ENCODE measurements around the gene LRRC1. TPM values are rescaled to one million over a fixed set of nuclear protein-coding genes. Genes with fewer than 3 reads are reported as not detected.
"Not testable (repeated sequence)": the region's sequence is repeated elsewhere in the genome, so short reads cannot be mapped to it uniquely, and the experiment has no call there.

The LRRC1 gene
- total RNA-seq, 2 donors from 2014 or later = 1.00 to 3.0 TPM

DNA sequence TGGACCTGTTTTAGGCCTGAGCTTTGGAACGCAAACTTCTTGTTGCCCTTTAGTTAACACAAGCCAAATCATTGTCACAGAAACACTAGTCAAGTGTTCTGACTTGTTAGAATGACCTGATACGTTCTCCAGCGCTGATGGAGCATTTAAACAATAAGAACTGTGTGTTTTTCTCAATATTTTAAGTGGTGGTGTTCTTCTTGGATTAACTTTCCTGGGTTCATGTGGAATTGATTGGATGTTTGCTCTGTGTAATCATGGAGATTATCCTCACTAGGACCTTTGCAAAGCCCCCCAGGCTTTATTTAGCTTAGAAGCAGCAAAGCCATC lies 1.6 kb downstream of the LRRC1 start:
- Mint-ChIP-seq H3K4me1 (ENCODE audit: low read depth in 2 of 2) (peaks cover 25 to 32% of the 10 kb centered on the region in 2 donors), H3K27ac (no peak overlapping the region), H3K27me3 (peaks cover 12 to 16% of the 10 kb centered on the region in 2 donors), H3K36me3 (no peaks in the 10 kb centered on the region), H3K4me3 (peak overlapping the region; percentile 97), H3K9me3 (no peaks in the 10 kb centered on the region)
- ATAC-seq (no peak), DNase-seq (ENCODE audit: low spot score) (no peak)

- no peaks in the 10 kb centered on the region for H3K9me3 Mint-ChIP-seq
- peak overlapping the region; percentile 97 for H3K4me3 Mint-ChIP-seq
- no peaks in the 10 kb centered on the region for H3K36me3 Mint-ChIP-seq
- peaks cover 12 to 14% of the 10 kb centered on the region in 2 donors for H3K27me3 Mint-ChIP-seq
- H3K27ac Mint-ChIP-seq = no peak overlapping the region
- DNase-seq (ENCODE audit: low spot score) (no peak), ATAC-seq (no peak)
- peaks cover 25 to 32% of the 10 kb centered on the region in 2 donors for H3K4me1 Mint-ChIP-seq (ENCODE audit: low read depth in 2 of 2)
These were observed 2.0 kb downstream of the LRRC1 start for GRCh38 chr6:53796791-53797190.

DNA sequence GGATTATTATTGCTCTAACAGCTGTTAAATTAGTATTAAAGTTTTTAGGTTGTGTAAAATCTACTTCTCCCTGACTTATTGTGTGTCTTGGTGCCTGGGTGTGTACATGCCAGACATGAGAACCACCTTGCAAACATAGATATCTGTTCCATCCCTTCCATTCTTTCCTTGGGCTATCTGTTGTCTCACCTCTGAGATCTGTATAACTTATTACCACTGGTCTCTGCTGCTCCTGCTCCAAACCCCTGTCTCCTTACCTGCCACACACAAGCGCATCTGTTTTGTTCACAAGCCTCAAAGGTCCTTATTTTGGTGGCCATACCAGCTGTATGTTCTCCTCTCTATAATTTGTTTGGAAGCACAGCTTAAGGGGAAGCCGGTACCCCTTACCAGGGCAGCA lies 2.5 kb downstream of the LRRC1 start:
- Mint-ChIP-seq H3K27me3 (peaks cover 12% of the 10 kb centered on the region in 2 donors), H3K4me3 (no peak overlapping the region), H3K9me3 (no peaks in the 10 kb centered on the region), H3K27ac (no peak overlapping the region), H3K4me1 (ENCODE audit: low read depth in 2 of 2) (peaks cover 25 to 32% of the 10 kb centered on the region in 2 donors), H3K36me3 (no peaks in the 10 kb centered on the region)
- ATAC-seq (no peak), DNase-seq (ENCODE audit: low spot score) (no peak)

DNA sequence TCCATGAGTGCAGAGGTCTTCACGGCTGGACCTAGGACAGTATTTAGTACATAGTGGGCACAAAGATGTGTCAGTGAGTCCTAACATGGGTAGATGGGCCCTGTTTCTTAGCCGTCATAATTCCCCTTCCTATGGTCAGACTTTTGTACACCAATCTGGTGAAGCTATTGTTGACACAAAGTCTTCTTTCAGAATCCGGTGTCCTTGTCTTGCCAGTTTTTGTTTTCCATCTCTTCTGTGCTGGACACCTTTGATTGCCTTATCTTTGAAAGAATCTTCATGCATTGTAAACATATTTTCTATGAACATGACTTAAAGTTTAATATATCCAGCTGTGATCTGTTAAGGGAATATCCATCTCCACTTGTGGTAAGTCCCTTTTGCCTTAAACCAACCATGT lies 4.5 kb downstream of the LRRC1 start:
- Mint-ChIP-seq H3K27ac (no peak overlapping the region), H3K36me3 (no peaks in the 10 kb centered on the region), H3K9me3 (no peaks in the 10 kb centered on the region), H3K4me1 (ENCODE audit: low read depth in 2 of 2) (peaks cover 15 to 18% of the 10 kb centered on the region in 2 donors), H3K4me3 (no peak overlapping the region), H3K27me3 (peaks cover 2 to 4% of the 10 kb centered on the region in 2 donors)
- no peak for DNase-seq (ENCODE audit: low spot score)
- no peak for ATAC-seq

DNA sequence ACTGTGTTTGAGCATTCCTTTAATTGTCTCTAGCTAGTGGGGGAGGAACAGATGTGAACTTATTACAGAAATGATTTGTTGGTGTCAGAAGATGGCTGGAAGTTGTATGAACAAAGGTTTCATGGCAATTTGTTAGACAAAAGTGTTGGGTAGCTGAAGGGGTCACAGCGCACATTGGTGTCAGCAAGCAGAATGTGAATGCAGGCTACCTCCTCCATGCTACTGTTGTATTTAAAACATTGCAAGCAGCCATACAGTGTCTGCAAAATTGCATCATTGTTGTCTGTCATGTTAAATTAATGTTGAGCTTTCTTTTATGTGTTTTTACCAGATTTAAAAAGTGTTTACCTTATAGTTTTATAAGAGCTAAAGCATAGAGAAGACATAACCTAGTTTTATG lies 6.2 kb downstream of the LRRC1 start:
- ATAC-seq (no peak), DNase-seq (ENCODE audit: low spot score) (no peak)
- H3K4me1 Mint-ChIP-seq (ENCODE audit: low read depth in 2 of 2) = peaks cover 8 to 12% of the 10 kb centered on the region in 2 donors
- H3K27ac Mint-ChIP-seq = no peak overlapping the region
- no peaks in the 10 kb centered on the region for H3K9me3 Mint-ChIP-seq
- no peak overlapping the region for H3K4me3 Mint-ChIP-seq
- H3K36me3 Mint-ChIP-seq = no peaks in the 10 kb centered on the region
- peaks cover 2 to 4% of the 10 kb centered on the region in 2 donors for H3K27me3 Mint-ChIP-seq

- DNase-seq (ENCODE audit: low spot score) (no peak), ATAC-seq (no peak)
- H3K27ac Mint-ChIP-seq = no peak overlapping the region
These were observed 7.8 kb downstream of the LRRC1 start for GRCh38 chr6:53802582-53802981.

DNA sequence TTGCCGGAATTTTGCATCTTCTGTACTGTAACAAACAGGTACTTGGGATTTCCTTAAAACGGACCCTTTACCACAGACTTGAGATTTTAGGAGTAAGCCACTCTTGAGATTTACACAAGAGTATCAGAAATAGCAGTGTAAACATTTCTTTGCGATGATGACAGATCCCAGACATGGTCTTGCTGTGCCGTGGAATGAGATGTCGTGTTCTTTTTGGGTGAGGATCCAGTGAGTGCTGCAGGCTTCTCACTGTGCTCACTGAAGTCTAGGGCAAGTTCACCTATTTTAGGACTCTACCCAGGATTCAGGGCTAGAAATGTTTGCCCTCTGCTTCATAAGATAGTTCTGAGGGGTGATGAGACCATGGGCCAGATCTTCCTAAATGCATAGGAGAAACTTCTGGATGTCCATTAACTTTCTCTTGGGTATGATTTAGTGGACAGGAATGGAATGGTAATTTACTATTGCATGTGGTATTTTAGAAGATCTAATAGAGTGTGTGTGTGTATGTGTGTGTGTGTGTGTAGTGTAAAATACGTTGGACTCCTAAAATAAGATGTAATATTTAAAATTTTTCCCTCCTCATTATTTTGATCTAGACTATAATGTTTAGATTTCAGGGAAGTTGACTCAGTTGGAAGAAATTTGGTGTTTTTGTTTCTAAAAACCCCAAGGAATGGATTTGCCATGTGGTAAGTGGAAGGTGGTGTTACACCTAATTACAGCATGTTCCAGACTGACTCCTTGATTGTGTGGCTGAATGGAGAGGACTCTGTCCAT lies 8.5 kb downstream of the LRRC1 start:
- Mint-ChIP-seq H3K27me3 (peaks cover 0 to 4% of the 10 kb centered on the region in 2 donors), H3K4me1 (ENCODE audit: low read depth in 2 of 2) (peaks cover 4 to 13% of the 10 kb centered on the region in 2 donors), H3K27ac (no peak overlapping the region), H3K4me3 (no peak overlapping the region), H3K36me3 (no peaks in the 10 kb centered on the region), H3K9me3 (no peaks in the 10 kb centered on the region)
- ATAC-seq = no peak
- DNase-seq (ENCODE audit: low spot score) = no peak

More at GRCh38 chr6:53802582-53802981, 7.8 kb downstream of the LRRC1 start:
- Mint-ChIP-seq H3K4me1 (ENCODE audit: low read depth in 2 of 2) (peaks cover 4 to 10% of the 10 kb centered on the region in 2 donors), H3K27me3 (peaks cover 0 to 4% of the 10 kb centered on the region in 2 donors), H3K4me3 (no peak overlapping the region), H3K36me3 (no peaks in the 10 kb centered on the region), H3K9me3 (no peaks in the 10 kb centered on the region)

- peaks cover 0 to 4% of the 10 kb centered on the region in 2 donors for H3K27me3 Mint-ChIP-seq
- no peaks in the 10 kb centered on the region for H3K9me3 Mint-ChIP-seq
- H3K36me3 Mint-ChIP-seq = no peaks in the 10 kb centered on the region
- no peak overlapping the region for H3K4me3 Mint-ChIP-seq
- no peak for ATAC-seq
- no peak overlapping the region for H3K27ac Mint-ChIP-seq
- peaks cover 0 to 9% of the 10 kb centered on the region in 2 donors for H3K4me1 Mint-ChIP-seq (ENCODE audit: low read depth in 2 of 2)
- no peak for DNase-seq (ENCODE audit: low spot score)
These were observed 10.2 kb downstream of the LRRC1 start for GRCh38 chr6:53805016-53805415.

GRCh38 chr6:53805725-53806124 lies 10.9 kb downstream of the LRRC1 start:
- H3K4me3 Mint-ChIP-seq = no peak overlapping the region
- no peaks in the 10 kb centered on the region for H3K36me3 Mint-ChIP-seq
- DNase-seq (ENCODE audit: low spot score) = no peak
- no peaks in the 10 kb centered on the region for H3K9me3 Mint-ChIP-seq
- H3K27me3 Mint-ChIP-seq = peaks cover 0 to 4% of the 10 kb centered on the region in 2 donors
- peaks cover 0 to 9% of the 10 kb centered on the region in 2 donors for H3K4me1 Mint-ChIP-seq (ENCODE audit: low read depth in 2 of 2)
- H3K27ac Mint-ChIP-seq = no peak overlapping the region
- ATAC-seq = no peak

DNA sequence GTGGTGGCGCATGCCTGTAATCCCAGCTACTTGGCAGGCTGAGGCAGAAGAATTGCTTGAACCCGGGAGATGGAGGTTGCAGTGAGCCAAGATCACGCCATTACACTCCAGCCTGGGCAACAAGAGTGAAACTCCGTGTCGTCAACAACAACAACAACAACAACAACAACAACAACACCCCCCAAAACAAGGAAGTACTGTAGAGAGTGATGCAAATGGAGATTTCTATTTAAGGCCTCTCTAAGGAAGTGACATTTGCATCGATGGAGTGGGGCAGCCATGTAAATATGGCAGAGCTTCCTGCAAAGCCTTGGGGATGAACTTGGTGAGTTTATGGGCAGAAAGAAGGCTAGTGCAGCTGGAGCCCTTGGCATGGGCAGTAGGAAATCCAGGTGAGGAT lies 12.8 kb downstream of the LRRC1 start:
- H3K4me1 Mint-ChIP-seq (ENCODE audit: low read depth in 2 of 2) = peaks cover 0 to 14% of the 10 kb centered on the region in 2 donors
- not testable (repeated sequence) for H3K4me3 Mint-ChIP-seq; H3K27ac Mint-ChIP-seq; DNase-seq (ENCODE audit: low spot score); H3K27me3 Mint-ChIP-seq; H3K9me3 Mint-ChIP-seq; H3K36me3 Mint-ChIP-seq; ATAC-seq

- no peak overlapping the region for H3K4me3 Mint-ChIP-seq
- peaks cover 0 to under 1% of the 10 kb centered on the region in 2 donors for H3K27me3 Mint-ChIP-seq
- no peaks in the 10 kb centered on the region for H3K9me3 Mint-ChIP-seq
- no peak overlapping the region for H3K27ac Mint-ChIP-seq
- DNase-seq (ENCODE audit: low spot score) (no peak), ATAC-seq (no peak)
- no peaks in the 10 kb centered on the region for H3K36me3 Mint-ChIP-seq
- H3K4me1 Mint-ChIP-seq (ENCODE audit: low read depth in 2 of 2) = peaks cover 0 to 11% of the 10 kb centered on the region in 2 donors
These were observed 13.6 kb downstream of the LRRC1 start for GRCh38 chr6:53808302-53808881.

DNA sequence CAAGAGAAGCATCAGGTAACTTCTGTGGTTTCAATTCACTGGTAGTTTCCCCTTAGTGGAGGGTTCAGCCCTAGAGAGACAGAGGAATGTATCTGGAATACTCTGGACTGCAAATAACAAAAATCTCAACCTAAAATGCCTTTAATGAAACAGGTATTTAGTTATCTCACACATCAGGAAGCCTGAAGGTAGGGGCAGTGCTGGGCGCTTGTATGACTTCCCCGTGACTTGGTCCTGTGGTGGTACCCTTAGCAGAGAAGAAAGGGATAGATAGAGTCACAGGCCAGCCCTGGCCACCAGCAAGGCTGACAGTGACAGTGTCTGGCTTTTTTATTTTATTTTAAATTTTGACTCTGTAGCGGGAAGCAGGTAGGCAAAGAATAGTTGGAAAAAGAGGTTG lies 14.9 kb downstream of the LRRC1 start:
- DNase-seq (ENCODE audit: low spot score) = no peak
- no peak for ATAC-seq
- H3K27ac Mint-ChIP-seq = no peak overlapping the region
- no peaks in the 10 kb centered on the region for H3K36me3 Mint-ChIP-seq
- no peak overlapping the region for H3K4me3 Mint-ChIP-seq
- no peaks in the 10 kb centered on the region for H3K9me3 Mint-ChIP-seq
- H3K4me1 Mint-ChIP-seq (ENCODE audit: low read depth in 2 of 2) = peaks cover 0 to 11% of the 10 kb centered on the region in 2 donors
- H3K27me3 Mint-ChIP-seq = no peaks in the 10 kb centered on the region

DNA sequence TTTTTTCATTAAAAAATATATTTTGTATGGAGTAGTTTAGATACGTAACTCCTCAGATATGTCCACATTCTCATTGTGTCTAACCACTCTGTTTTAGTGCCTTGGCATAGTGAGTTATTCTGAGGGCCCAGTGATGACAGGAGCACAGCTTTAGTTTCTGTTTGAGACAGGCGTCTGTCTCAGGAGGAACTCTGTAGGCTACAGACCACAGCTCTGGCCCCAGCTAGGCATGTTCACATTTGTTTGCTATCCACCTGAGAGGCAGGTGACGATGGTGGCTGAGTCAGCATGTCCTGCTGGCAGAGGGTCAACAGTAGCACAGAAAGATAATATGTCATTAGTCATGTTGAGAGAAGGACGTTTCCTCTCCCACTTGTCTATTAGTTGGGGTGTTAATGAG lies 16.3 kb downstream of the LRRC1 start:
- Mint-ChIP-seq H3K4me3 (no peak overlapping the region), H3K9me3 (no peaks in the 10 kb centered on the region), H3K27ac (no peak overlapping the region), H3K36me3 (no peaks in the 10 kb centered on the region), H3K27me3 (no peaks in the 10 kb centered on the region), H3K4me1 (ENCODE audit: low read depth in 2 of 2) (peaks cover 0 to 8% of the 10 kb centered on the region in 2 donors)
- DNase-seq (ENCODE audit: low spot score) (no peak), ATAC-seq (no peak)

- DNase-seq (ENCODE audit: low spot score) (no peak), ATAC-seq (no peak)
- H3K27me3 Mint-ChIP-seq = no peaks in the 10 kb centered on the region
- H3K4me1 Mint-ChIP-seq (ENCODE audit: low read depth in 2 of 2) = peaks cover 0 to 7% of the 10 kb centered on the region in 2 donors
- H3K36me3 Mint-ChIP-seq = no peaks in the 10 kb centered on the region
- H3K9me3 Mint-ChIP-seq = no peaks in the 10 kb centered on the region
- H3K4me3 Mint-ChIP-seq = no peak overlapping the region
- no peak overlapping the region for H3K27ac Mint-ChIP-seq
These were observed 16.9 kb downstream of the LRRC1 start for GRCh38 chr6:53811746-53812145.

All from natural killer cell treated with Interleukin-12 subunit alpha and Interleukin-12 subunit beta and Interleukin-15 and Interleukin-18, amount 100 ng/mL, for 72 hours (primary cell).